Gastrocnemius medialis (tissue), 4 donors: ENCODE measurements around the gene NR6A1.

Source experiments
- POLR2A ChIP-seq, 2 donors: fragments of 450-650 bp; IDR thresholded peaks; one replicate each; pipeline ENCODE4 v1.6.1; 2017; ENCODE audit warnings: antibody characterized with exemption in 2 of 2, mild to moderate bottlenecking in 2 of 2, moderate library complexity in 2 of 2
- TF ChIP-seq, protein P1 (sequence below), 5 experiments: fragments of 450-650 bp in 3 of 5; fragments of 200-600 bp in 2 of 5; sonication (generic) in 2 of 5; IDR thresholded peaks in 4 of 5; conservative IDR thresholded peaks in 1 of 5; 1 replicate in 4 of 5; 2 replicates in 1 of 5; pipeline ENCODE4 v1.5.1; 2016 to 2019; ENCODE audit warnings: antibody characterized with exemption in 5 of 5, mild to moderate bottlenecking in 3 of 5, moderate library complexity in 3 of 5

DNA sequence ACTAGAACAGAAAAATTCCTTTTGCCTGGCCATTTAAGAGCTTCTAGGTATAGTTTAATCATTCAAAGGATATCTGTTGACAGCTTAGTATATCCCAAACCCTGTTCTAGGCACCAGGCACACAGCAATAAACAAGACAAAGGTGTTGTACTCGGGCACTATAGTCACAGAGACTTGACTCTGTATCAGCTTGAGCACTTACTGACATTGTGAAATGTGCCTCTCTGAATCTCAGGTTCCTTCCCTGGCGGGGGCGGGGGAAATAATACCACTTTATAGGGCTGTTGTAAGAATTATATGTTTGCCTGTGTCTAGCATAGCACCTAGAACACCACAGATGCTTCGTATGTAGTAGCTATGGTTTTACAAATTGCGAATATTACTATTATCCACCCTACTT is 104.5 kb downstream of the NR6A1 start:
- TF ChIP-seq, protein P1, sequence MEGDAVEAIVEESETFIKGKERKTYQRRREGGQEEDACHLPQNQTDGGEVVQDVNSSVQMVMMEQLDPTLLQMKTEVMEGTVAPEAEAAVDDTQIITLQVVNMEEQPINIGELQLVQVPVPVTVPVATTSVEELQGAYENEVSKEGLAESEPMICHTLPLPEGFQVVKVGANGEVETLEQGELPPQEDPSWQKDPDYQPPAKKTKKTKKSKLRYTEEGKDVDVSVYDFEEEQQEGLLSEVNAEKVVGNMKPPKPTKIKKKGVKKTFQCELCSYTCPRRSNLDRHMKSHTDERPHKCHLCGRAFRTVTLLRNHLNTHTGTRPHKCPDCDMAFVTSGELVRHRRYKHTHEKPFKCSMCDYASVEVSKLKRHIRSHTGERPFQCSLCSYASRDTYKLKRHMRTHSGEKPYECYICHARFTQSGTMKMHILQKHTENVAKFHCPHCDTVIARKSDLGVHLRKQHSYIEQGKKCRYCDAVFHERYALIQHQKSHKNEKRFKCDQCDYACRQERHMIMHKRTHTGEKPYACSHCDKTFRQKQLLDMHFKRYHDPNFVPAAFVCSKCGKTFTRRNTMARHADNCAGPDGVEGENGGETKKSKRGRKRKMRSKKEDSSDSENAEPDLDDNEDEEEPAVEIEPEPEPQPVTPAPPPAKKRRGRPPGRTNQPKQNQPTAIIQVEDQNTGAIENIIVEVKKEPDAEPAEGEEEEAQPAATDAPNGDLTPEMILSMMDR (IDR thresholded peaks at IDR 0.05 in 4 of 5, conservative IDR thresholded peaks at IDR 0.05 in 1 of 5), result no peak
- no peak for TF ChIP-seq POLR2A (IDR thresholded peaks at IDR 0.05)
